GM12875 (cell line): ENCODE measurements around the gene PHF12.
"Not testable (repeated sequence)": the region's sequence is repeated elsewhere in the genome, so short reads cannot be mapped to it uniquely, and the experiment has no call there.

ENCODE experiments used
- H3K4me3 ChIP-seq: one replicate; pipeline ENCODE4 v1.5.1; 2011; ENCODE audit warnings: low read depth, low read length, control low read depth
- TF ChIP-seq, protein P1 (sequence below): IDR thresholded peaks from 2 replicates; pipeline ENCODE4 v1.5.1; 2011; ENCODE audit warnings: low read depth, mild to moderate bottlenecking, control low read depth, inconsistent platforms, low read length, moderate library complexity, borderline replicate concordance; ENCODE audit not compliant: insufficient read depth

The PHF12 gene

DNA sequence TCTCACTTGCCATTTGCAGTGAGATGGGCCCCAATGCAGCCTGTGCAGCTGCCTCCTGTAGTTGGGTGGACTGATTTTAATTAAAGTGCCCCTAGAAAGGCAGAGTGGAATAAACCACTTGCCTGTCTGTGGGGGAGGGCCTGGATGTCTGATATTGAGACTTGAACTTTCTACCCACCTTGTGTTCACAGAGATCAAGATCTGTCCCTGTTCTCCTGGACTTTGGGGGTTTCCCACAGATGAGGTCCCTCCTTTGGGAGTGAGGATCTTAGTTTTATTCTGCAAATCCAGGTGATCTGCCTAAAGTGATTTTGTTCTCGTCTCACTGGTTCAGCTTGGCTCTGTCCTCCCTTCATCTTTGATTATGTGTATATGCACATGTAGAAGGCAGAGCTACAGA, 40.8 kb downstream of the PHF12 start:
- TF ChIP-seq, protein P1, sequence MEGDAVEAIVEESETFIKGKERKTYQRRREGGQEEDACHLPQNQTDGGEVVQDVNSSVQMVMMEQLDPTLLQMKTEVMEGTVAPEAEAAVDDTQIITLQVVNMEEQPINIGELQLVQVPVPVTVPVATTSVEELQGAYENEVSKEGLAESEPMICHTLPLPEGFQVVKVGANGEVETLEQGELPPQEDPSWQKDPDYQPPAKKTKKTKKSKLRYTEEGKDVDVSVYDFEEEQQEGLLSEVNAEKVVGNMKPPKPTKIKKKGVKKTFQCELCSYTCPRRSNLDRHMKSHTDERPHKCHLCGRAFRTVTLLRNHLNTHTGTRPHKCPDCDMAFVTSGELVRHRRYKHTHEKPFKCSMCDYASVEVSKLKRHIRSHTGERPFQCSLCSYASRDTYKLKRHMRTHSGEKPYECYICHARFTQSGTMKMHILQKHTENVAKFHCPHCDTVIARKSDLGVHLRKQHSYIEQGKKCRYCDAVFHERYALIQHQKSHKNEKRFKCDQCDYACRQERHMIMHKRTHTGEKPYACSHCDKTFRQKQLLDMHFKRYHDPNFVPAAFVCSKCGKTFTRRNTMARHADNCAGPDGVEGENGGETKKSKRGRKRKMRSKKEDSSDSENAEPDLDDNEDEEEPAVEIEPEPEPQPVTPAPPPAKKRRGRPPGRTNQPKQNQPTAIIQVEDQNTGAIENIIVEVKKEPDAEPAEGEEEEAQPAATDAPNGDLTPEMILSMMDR = no peak
- H3K4me3 ChIP-seq = no peak overlapping the region

DNA sequence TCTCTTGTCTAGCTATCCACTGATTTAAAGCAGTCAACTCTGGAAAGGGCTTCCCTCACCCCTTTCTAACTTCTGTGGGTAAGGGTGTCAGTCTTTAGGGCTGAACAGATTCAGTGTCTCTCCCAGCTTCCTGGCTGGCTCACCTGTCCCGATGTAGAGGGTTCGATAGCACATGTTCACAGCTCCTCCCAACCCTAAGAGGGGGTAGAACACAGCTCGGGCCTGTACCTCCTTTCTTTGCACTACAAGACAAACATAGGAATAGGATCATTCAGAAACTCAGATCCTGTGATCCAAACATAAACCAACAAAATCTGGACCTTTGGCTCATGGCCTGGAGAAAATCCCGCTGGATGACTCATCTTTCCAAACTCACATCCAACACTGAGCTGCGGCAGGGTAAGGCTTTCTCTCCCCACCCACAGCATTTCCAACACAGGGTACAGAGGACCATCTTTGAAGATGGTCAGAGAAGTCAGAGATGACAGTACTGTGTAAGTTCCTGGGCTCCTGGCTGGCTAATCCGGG, 42.6 kb downstream of the PHF12 start:
- TF ChIP-seq, protein P1 = no peak
- no peak overlapping the region for H3K4me3 ChIP-seq

DNA sequence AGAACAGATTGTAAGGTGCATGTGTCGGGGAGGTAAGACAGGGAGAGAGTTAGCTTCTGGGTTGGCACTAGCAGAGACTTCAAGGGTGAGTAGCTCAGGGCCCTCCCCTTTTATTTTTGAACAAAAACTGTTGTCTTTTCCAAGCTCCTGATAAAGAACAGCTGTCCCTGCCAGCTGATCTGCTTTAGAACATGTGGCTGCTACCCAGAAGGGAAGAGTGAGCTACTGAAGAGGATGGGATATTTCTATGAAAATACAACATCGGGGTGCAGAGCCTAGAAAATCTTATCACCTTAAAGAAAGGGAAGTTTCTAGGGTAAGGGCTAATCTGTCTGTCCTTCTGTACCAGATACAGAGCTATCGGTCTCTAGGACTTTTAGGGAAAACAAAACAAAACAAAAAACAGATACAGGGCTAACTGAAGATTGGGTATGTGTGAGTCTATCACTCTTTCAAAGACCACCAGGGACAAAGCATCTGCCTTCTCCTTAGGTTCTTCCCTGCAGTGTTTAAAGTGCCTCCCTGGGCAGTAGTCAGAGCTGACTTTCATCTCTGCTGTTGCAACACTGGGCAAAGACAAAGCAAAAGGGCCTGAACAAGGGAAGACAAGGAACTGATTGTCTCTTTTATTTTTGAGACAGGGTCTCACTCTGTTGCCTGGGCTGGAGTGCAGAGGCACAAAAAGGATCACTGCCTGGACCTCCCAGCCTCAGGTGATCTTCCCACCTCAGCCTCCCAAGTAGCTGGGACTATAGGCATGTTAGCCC, 43.4 kb downstream of the PHF12 start:
- TF ChIP-seq, protein P1 = no peak
- no peak overlapping the region for H3K4me3 ChIP-seq

DNA sequence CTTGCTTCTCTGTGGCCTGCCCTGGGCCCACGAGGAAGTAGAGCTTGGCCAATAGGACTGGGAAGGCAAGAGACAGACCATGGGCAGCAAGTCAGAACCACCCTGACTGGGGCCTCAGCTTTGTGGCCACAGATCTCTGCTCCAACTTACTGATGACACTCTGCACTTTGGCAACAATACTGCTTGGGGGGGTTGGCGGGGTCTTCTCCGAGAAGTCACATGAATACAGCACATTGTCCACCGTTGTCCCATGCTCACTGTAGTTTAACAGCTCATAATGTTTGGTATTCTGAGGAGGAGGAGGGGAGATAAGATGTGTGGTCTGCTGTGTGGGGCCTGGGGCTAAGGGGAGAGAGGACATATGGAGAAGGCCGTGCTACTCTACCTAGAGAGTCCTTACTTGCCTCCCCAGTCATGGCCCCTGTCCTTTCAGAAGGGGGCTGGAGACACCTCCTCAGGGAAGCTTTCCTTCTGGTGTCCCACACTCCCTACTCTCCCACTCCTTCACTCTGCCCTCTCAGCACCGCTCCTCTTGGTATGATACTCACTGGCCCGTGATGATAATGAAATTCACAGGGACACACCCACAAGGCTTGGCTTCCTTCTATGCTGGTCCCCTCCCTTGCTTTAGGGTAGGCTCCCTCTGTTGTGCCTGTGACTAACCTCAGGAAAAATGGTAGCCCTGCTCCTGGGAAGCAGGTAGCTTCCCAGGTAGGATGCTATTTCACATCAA, 44.4 kb downstream of the PHF12 start:
- TF ChIP-seq, protein P1 = no peak

DNA sequence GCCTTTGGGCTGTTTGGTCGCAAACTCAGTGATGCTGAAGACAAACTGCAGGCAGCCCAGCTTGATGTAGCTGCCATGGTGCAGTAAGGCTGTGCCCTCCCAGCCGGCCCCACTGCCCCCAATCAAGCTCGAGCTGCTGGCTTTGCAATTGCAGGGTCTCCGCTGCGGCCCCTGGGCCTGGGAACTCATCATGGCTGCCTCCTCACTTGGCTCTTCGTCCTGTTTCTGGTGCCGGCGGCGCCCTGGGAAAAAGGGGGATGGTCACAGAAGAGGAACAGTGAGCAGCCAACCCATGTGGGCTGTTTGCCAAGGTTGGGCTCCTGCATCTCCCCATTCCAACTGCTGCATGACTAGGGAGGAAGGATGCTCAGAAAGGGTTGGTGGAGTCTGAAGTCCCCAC, 45.0 kb downstream of the PHF12 start:
- TF ChIP-seq, protein P1 = no peak
- no peak overlapping the region for H3K4me3 ChIP-seq

More for the DNA sequence above, 44.4 kb downstream of the PHF12 start:
- no peak overlapping the region for H3K4me3 ChIP-seq

DNA sequence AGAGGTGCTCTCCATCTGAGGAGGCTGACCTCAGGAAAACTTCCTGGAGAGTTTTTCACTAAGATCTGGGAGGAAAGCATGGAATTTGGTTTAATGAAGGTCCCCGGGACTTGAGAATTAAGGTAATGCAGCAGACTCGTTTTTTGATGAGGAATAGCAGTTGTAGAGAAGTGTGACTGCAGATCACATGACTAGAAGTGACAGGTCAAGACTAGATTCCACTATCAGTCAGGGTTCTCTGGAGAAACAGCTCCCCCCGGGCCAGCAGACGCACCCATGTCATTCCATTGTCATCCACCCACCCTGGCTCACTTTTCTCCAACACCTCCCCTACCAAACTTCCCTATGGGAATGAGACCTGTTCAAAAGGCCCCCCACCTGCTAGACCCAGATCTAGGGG, 46.5 kb downstream of the PHF12 start:
- H3K4me3 ChIP-seq = no peak overlapping the region
- TF ChIP-seq, protein P1 = no peak

DNA sequence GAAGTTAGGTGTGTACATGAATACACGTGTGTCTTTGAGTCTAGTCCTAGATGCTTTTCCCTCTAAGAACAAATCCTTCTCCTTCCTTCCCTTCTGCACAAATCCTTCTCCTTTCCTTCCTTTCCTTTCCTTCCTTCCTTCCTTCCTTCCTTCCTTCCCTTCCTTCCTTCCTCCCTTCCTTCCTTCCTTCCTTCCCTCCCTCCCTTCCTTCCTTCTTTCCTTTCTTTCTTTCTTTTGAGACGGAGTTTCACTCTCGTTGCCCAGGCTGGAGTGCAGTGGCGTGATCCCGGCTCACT, 47.8 kb downstream of the PHF12 start:
- not testable (repeated sequence) for H3K4me3 ChIP-seq
